HepG2 (cell line): ENCODE results near the gene VPS13C. TPM values are rescaled to one million over a fixed set of nuclear protein-coding genes. Genes with fewer than 3 reads are reported as not detected.

Source experiments
- ARNT ChIP-seq: fragments of 450-650 bp; IDR thresholded peaks from 2 replicates; pipeline ENCODE4 v1.6.1; 2017
- FOXO4 ChIP-seq: sonication (generic); formaldehyde crosslinking; conservative IDR thresholded peaks from 2 replicates; pipeline ENCODE4 v1.8.1; 2023; ENCODE audit warnings: missing genetic modification reagents
- HDAC2 ChIP-seq: sonication (generic); formaldehyde crosslinking; IDR thresholded peaks from 2 replicates; pipeline ENCODE4 v1.4.0; 2020; ENCODE audit warnings: missing genetic modification reagents
- POGK ChIP-seq: sonication (generic); formaldehyde crosslinking; conservative IDR thresholded peaks from 2 replicates; pipeline ENCODE4 v1.8.0; 2022; ENCODE audit warnings: mild to moderate bottlenecking, moderate library complexity, missing genetic modification reagents
- SP1 ChIP-seq, 2 experiments: fragments of 450-650 bp in 1 of 2; sonication (generic) in 1 of 2; formaldehyde crosslinking in 1 of 2; IDR thresholded peaks; 2 replicates each; pipeline versions ENCODE4 v1.4.0 to v1.6.1; 2016 to 2020; ENCODE audit warnings: missing genetic modification reagents in 1 of 2
- TBX2 ChIP-seq: sonication (generic); formaldehyde crosslinking; IDR thresholded peaks from 2 replicates; pipeline ENCODE4 v1.5.0; 2020; ENCODE audit warnings: missing genetic modification reagents, mild to moderate bottlenecking, borderline replicate concordance
- ZBTB40 ChIP-seq, 2 experiments: fragments of 450-650 bp in 1 of 2; sonication (generic) in 1 of 2; formaldehyde crosslinking in 1 of 2; IDR thresholded peaks; 2 replicates each; pipeline versions ENCODE4 v1.6.1 to v1.8.0; 2016 to 2022; ENCODE audit warnings: antibody characterized with exemption in 1 of 2, mild to moderate bottlenecking in 1 of 2, missing genetic modification reagents in 1 of 2
- ZFY ChIP-seq: sonication (generic); formaldehyde crosslinking; IDR thresholded peaks from 2 replicates; pipeline ENCODE4 v1.4.0; 2020; ENCODE audit warnings: missing genetic modification reagents
- ZNF275 ChIP-seq: sonication (generic); formaldehyde crosslinking; IDR thresholded peaks from 2 replicates; pipeline ENCODE4 v1.8.0; 2022; ENCODE audit warnings: missing genetic modification reagents, mild to moderate bottlenecking, inconsistent platforms, borderline replicate concordance
- ZNF280B ChIP-seq: sonication (generic); formaldehyde crosslinking; IDR thresholded peaks from 2 replicates; pipeline ENCODE4 v1.5.0; 2020; ENCODE audit warnings: missing genetic modification reagents, mild to moderate bottlenecking, borderline replicate concordance
- ZNF607 ChIP-seq: sonication (generic); formaldehyde crosslinking; IDR thresholded peaks from 2 replicates; pipeline ENCODE4 v1.5.1; 2020; ENCODE audit warnings: missing genetic modification reagents, mild to moderate bottlenecking, borderline replicate concordance
- polyA plus RNA-seq, 8 experiments: library from polyadenylated mRNA; depleted of rRNA in 3 of 8; stranded (reverse) in 7 of 8; unstranded in 1 of 8; fragments of >200 nt; fragmentation: Illumina TruSeq in 4 of 8; extraction: Trizol in 4 of 8; gene quantifications; 2 replicates each; pipeline versions ENCODE4 v1.2.1 to v1.2.3, GENCODE V29; 2011 to 2016; ENCODE audit warnings: low read depth in 4 of 8, missing spikeins in 1 of 8, mixed read lengths in 1 of 8; ENCODE audit not compliant: insufficient read depth in 1 of 8
- total RNA-seq, 5 experiments: library from RNA; depleted of rRNA; stranded (reverse); fragments of >200 nt; fragmentation: Illumina TruSeq; extraction: Trizol; gene quantifications; 2 replicates each; pipeline ENCODE4 v1.2.3, GENCODE V29; 2016; ENCODE audit warnings: low read depth in 1 of 5

The VPS13C gene
- total and polyA plus RNA-seq, 2 of the 13 experiments (the other 11 are each of a cell fraction or from before 2014, with no cell fraction given): 10.9 to 26.8 TPM

GRCh38 chr15:62068071-62068809 lies 8.0 kb upstream of the VPS13C start (continued):
- TF ChIP-seq ZBTB40 (IDR thresholded peaks at IDR 0.05) (no peak), ZBTB40 (CRISPR knock-in tag; IDR thresholded peaks at IDR 0.05) (no peak), ARNT (no peak), TBX2 (CRISPR knock-in tag) (no peak), ZNF280B (CRISPR knock-in tag) (no peak), SP1 (IDR thresholded peaks at IDR 0.05) (no peak), SP1 (CRISPR knock-in tag; IDR thresholded peaks at IDR 0.05) (no peak), FOXO4 (CRISPR knock-in tag) (no peak), ZFY (CRISPR knock-in tag) (peak; percentile 78), POGK (CRISPR knock-in tag) (peak; percentile 64; the same call in 1 of the 2 replicates), HDAC2 (CRISPR knock-in tag) (no peak), ZNF275 (no peak), ZNF607 (CRISPR knock-in tag) (no peak)
